Fibroblast of skin of back (primary cell): Measurements from ENCODE around the gene RNGTT.

ENCODE experiments used
- DNase-seq: peaks from one replicate; pipeline ENCODE4 v3.0.0-alpha.2; 2013

The RNGTT gene

GRCh38 chr6:88586371-88587149, 376.9 kb downstream of the RNGTT start:
- no peak for DNase-seq

DNA sequence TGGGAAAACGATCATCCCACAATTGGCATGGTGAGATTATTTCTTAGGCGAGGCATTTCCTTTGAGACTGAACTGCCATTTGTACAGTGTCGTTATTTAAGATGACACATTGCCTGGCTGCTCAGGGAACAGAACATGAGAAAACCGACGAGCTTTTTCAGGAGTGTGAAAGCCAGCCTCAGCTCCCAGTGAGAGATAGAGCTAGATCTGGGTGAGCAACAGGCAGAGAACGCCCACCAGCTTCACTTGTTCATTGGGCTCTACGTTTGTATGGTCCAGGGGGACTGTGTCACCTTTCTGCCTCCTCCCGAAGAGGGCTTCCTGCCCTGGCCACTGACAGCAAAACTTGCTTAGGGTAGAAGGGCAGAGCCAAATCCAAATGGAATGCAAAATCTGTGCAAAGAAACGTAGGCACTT, 378.1 kb downstream of the RNGTT start:
- DNase-seq: no peak

GRCh38 chr6:88584581-88585275, 378.7 kb downstream of the RNGTT start:
- no peak for DNase-seq

DNA sequence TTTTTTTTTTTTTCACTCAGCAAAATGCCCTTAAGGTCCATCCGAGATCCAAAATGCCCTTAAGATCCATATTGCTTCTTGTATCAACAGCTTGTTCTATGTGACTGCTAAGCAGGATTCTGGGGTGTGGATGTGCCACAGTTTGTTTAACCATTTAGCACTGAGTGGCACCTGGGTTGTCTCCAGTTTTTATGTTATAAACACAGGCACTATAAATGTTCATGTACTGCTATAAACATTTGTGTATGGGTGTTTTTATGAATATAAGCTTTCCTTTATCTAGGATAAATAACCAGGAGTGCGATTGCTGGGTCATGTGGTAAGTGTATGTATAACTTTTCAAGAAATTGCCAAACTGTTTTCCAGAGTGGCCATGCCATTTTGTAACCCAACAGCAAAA, 386.0 kb downstream of the RNGTT start:
- no peak for DNase-seq

- no peak for DNase-seq
These were observed 387.9 kb downstream of the RNGTT start for GRCh38 chr6:88575536-88575935.

GRCh38 chr6:88574651-88575050, 388.8 kb downstream of the RNGTT start:
- no peak for DNase-seq

GRCh38 chr6:88574031-88574430, 389.4 kb downstream of the RNGTT start:
- no peak for DNase-seq

GRCh38 chr6:88573561-88573960, 389.9 kb downstream of the RNGTT start:
- no peak for DNase-seq

GRCh38 chr6:88572449-88573139, 390.8 kb downstream of the RNGTT start:
- no peak for DNase-seq

GRCh38 chr6:88569959-88570358, 393.5 kb downstream of the RNGTT start:
- DNase-seq: no peak

- no peak for DNase-seq
These were observed 395.7 kb downstream of the RNGTT start for GRCh38 chr6:88567696-88568095.

- no peak for DNase-seq
These were observed 396.5 kb downstream of the RNGTT start for GRCh38 chr6:88566746-88567534.

DNA sequence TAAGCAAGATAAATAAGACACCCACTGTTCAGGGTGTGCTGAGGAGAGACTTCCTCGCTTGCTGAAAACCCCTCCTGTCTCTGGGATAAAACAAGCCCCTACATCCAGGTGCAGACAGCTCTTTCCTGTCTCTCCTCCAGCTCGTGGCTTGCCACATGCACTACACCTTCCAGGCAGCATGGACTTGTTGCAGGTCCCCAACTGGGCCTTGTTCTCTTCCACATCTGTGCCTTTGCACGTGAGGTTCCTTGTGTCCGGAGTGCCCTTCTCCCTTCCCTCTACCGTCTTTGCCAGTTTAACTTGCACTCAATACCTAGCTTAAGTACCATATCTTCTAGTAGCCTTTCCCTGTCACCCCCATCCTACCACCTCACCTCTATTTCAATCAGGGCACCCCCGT, 397.6 kb downstream of the RNGTT start:
- no peak for DNase-seq

DNA sequence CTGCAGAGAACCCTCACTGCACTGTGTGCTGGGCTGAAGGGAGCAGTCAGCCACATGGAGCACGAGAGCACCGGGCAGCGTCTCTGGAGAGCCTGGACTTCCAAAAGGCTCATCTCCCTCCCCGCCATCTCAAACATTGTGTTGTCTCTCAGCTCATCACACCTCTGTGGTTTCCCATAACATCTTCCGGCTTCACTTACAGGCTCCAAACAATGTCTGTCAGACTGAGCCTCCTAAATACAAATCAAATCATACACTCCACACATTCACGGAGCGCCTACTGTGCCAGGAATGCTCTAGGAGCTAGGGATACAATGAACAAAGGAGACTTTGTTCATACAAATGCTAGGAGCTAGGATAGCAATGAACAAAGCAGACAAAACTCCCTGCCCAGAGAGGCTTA, 398.0 kb downstream of the RNGTT start:
- no peak for DNase-seq

DNA sequence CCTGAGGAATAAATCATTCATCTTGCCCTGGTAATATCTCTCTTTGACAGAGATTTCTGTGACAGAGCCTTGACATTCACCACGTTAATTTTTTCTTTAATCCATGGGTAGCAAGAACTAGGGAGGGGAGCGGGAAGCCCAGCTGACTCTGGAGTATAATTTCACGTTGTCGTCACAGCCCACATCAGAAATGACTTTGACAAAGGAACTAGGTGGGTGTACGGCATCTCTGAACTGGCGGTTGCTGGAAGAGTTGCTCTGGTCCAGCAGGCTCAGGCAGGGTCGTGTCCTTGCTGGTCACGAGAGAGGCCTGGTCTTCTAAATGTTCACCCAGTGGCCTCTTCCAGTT, 400.2 kb downstream of the RNGTT start:
- DNase-seq: no peak

GRCh38 chr6:88562353-88563276, 400.8 kb downstream of the RNGTT start:
- no peak for DNase-seq

- no peak for DNase-seq
These were observed 401.5 kb downstream of the RNGTT start for GRCh38 chr6:88561954-88562315.

GRCh38 chr6:88561034-88561953, 402.1 kb downstream of the RNGTT start:
- DNase-seq: no peak
